Measurements from ENCODE around the gene CCDC169.

GRCh38 chr13:36261976-36262375, 35.6 kb downstream of the CCDC169 start:
- no peak for TF ChIP-seq YY1 (IDR thresholded peaks at IDR 0.05; ENCODE audit: insufficient read depth, insufficient read length)
- TF ChIP-seq SUZ12 (IDR thresholded peaks at IDR 0.05; ENCODE audit: extremely low read depth, insufficient read depth, insufficient read length), result no peak
